Kidney epithelial cell (primary cell): ENCODE measurements around the gene PLXNA4. TPM values are rescaled to one million over a fixed set of nuclear protein-coding genes. Genes with fewer than 3 reads are reported as not detected.

Experiments used
- DNase-seq: peaks from one replicate; pipeline ENCODE4 v3.0.0-alpha.2; 2010; ENCODE audit warnings: low read depth
- H3K27me3 ChIP-seq: 2 replicates; pipeline ENCODE4 v1.6.0; 2011; ENCODE audit warnings: low read length; ENCODE audit not compliant: control insufficient read depth, insufficient read depth
- H3K36me3 ChIP-seq: 2 replicates; pipeline ENCODE4 v1.5.1; 2011; ENCODE audit warnings: low read length; ENCODE audit not compliant: control insufficient read depth, insufficient read depth
- H3K4me3 ChIP-seq: 2 replicates; pipeline ENCODE4 v1.5.1; 2011; ENCODE audit warnings: low read depth, mild to moderate bottlenecking, control low read depth, low read length
- CTCF ChIP-seq: IDR thresholded peaks from 2 replicates; pipeline ENCODE4 v1.5.1; 2011; ENCODE audit warnings: mild to moderate bottlenecking, moderate library complexity, low read length, control low read depth, inconsistent platforms; ENCODE audit not compliant: insufficient read depth, poor library complexity, severe bottlenecking
- total RNA-seq: library from RNA; depleted of rRNA; stranded (reverse); fragments of >200 nt; gene quantifications from 2 replicates; pipeline ENCODE4 v1.2.3, GENCODE V29; 2015

The PLXNA4 gene
- total RNA-seq, 1 donor from 2014 or later = 5.9 TPM

GRCh38 chr7:132073920-132074589, 502.2 kb downstream of the PLXNA4 start:
- no peak for DNase-seq
- no peaks in the 10 kb centered on the region for H3K27me3 ChIP-seq
- no peak for TF ChIP-seq CTCF
- H3K4me3 ChIP-seq = no peak overlapping the region
- no peaks in the 10 kb centered on the region for H3K36me3 ChIP-seq
